Suppressor macrophage treated with lipopolysaccharide for 4 hours (primary cell): Measurements from ENCODE around the gene PLXDC1.

ENCODE experiments used
- DNase-seq: peaks from one replicate; pipeline ENCODE4 v3.0.0-alpha.2; 2020

The PLXDC1 gene

GRCh38 chr17:39151150-39151942, at the start of gene PLXDC1:
Gene PLXDC1, minus strand, starts transcription at chr17:39151637. Its CDS starts 200 bp downstream, at chr17:39151437.
- DNase-seq: no peak

GRCh38 chr17:39200957-39201510, 49.6 kb upstream of the PLXDC1 start:
- no peak for DNase-seq

- DNase-seq: peak; percentile 84
Observed at GRCh38 chr17:39200070-39200879, 48.8 kb upstream of the PLXDC1 start, which contains the start of gene RPL19. Gene RPL19, plus strand, starts transcription at chr17:39200283. Its CDS starts 62 bp downstream, at chr17:39200345.

- DNase-seq: peak; percentile 96
Observed at GRCh38 chr17:39199820-39200069, 48.3 kb upstream of the PLXDC1 start.

- DNase-seq: peak; percentile 41
Observed at GRCh38 chr17:39198186-39198566, 46.7 kb upstream of the PLXDC1 start.

GRCh38 chr17:39197380-39198185, 46.1 kb upstream of the PLXDC1 start, which contains the start of gene CACNB1:
Gene CACNB1, minus strand, starts transcription at chr17:39197669. Its CDS starts 174 bp downstream, at chr17:39197495.
- DNase-seq: peak; percentile 44

GRCh38 chr17:39196808-39197291, 45.4 kb upstream of the PLXDC1 start:
- no peak for DNase-seq

GRCh38 chr17:39196241-39196807, 44.9 kb upstream of the PLXDC1 start:
- DNase-seq: no peak

GRCh38 chr17:39195568-39196160, 44.2 kb upstream of the PLXDC1 start:
- no peak for DNase-seq

GRCh38 chr17:39194985-39195524, 43.6 kb upstream of the PLXDC1 start:
- no peak for DNase-seq

- no peak for DNase-seq
Observed at GRCh38 chr17:39194089-39194984, 42.9 kb upstream of the PLXDC1 start.

- DNase-seq: no peak
Observed at GRCh38 chr17:39193346-39193745, 41.9 kb upstream of the PLXDC1 start.

- DNase-seq: no peak
Observed at GRCh38 chr17:39192901-39193300, 41.5 kb upstream of the PLXDC1 start.

GRCh38 chr17:39191750-39192510, 40.5 kb upstream of the PLXDC1 start:
- no peak for DNase-seq

GRCh38 chr17:39187152-39187830, 35.9 kb upstream of the PLXDC1 start:
- no peak for DNase-seq

- no peak for DNase-seq
Observed at GRCh38 chr17:39186481-39187002, 35.1 kb upstream of the PLXDC1 start.

GRCh38 chr17:39183720-39184119, 32.3 kb upstream of the PLXDC1 start:
- DNase-seq: no peak

GRCh38 chr17:39183045-39183444, 31.6 kb upstream of the PLXDC1 start:
- no peak for DNase-seq

GRCh38 chr17:39181303-39181702, 29.9 kb upstream of the PLXDC1 start:
- no peak for DNase-seq
